ENCODE data around the gene APOBEC3C. TPM values are rescaled to one million over a fixed set of nuclear protein-coding genes. Genes with fewer than 3 reads are reported as not detected.

APOBEC3C gene
- total and polyA plus RNA-seq, 2 of the 4 experiments (the other 2 are of a cell fraction), result 6.6 to 32.0 TPM

GRCh38 chr22:38966942-38967341 is 47.1 kb upstream of the APOBEC3C start:
- DNase-seq (no peak), ATAC-seq (ENCODE audit: low read depth) (no peak)
- no peak overlapping the region for H2BK20ac ChIP-seq (ENCODE audit: low read depth, low read length)
- H3K56ac ChIP-seq (ENCODE audit: extremely low read depth, insufficient read depth, low read length), result no peak overlapping the region
- no peak overlapping the region for H2AK9ac ChIP-seq (replicated peaks; ENCODE audit: low read depth, low read length, poor library complexity)
- H3K4me1 ChIP-seq (ENCODE audit: control insufficient read depth, insufficient read depth, low read length), result no peaks in the 10 kb centered on the region
- no peak overlapping the region for H2BK5ac ChIP-seq (ENCODE audit: low read depth, low read length, poor library complexity, severe bottlenecking)
- WGBS, 2 experiments (ENCODE audit: extremely low coverage in 2 of 2, insufficient read length in 1 of 2), result no CpG with 5 or more reads among the region's 7 CpGs
- no peak overlapping the region for H4K91ac ChIP-seq (ENCODE audit: insufficient read depth, low read depth, low read length)
- no peak overlapping the region for H3K4me2 ChIP-seq (ENCODE audit: low read depth, low read length)
- ChIA-PET CTCF (no interaction called here), POLR2A (ENCODE audit: unreplicated experiment) (no interaction called here)
- H2BK15ac ChIP-seq (ENCODE audit: low read depth, low read length), result no peak overlapping the region
- intact Hi-C loops (cut with micrococcal nuclease), result no loop called here
- H3K27ac ChIP-seq (ENCODE audit: insufficient read depth, low read length), result no peak overlapping the region
- H3K9me3 ChIP-seq (ENCODE audit: control insufficient read depth, insufficient read depth, low read length), result no peaks in the 10 kb centered on the region
- no TSS peak for BruUV-seq (replicated peaks)
- H3K4ac ChIP-seq (ENCODE audit: low read depth, low read length), result no peak overlapping the region
- dilution Hi-C loops (cut with HindIII; ENCODE audit: low sequenced_read_pairs, unreplicated experiment), result no loop called here
- no peak overlapping the region for H4K8ac ChIP-seq (ENCODE audit: low read depth in 2 of 2, low read length in 2 of 2)
- no peak overlapping the region for H3K23ac ChIP-seq (ENCODE audit: low read depth, low read length)
- TF ChIP-seq MAFK (IDR thresholded peaks at IDR 0.05; ENCODE audit: low read depth, low read length), result no peak
- TF ChIP-seq RFX5 (IDR thresholded peaks at IDR 0.05; ENCODE audit: low read depth, low read length), result no peak
- TF ChIP-seq POLR2A (IDR thresholded peaks at IDR 0.05; ENCODE audit: low read depth, low read length), result no peak
- TF ChIP-seq CHD1 (IDR thresholded peaks at IDR 0.05; ENCODE audit: low read depth, low read length), result no peak
- no peak for TF ChIP-seq RAD21 (IDR thresholded peaks at IDR 0.05; ENCODE audit: low read length)
- no peak for TF ChIP-seq BHLHE40 (IDR thresholded peaks at IDR 0.05; ENCODE audit: low read depth, low read length)
- TF ChIP-seq SMC3 (IDR thresholded peaks at IDR 0.05; ENCODE audit: low read depth, low read length), result no peak
- TF ChIP-seq FOS (IDR thresholded peaks at IDR 0.05; ENCODE audit: low read depth, low read length), result no peak
- TF ChIP-seq, protein P1, sequence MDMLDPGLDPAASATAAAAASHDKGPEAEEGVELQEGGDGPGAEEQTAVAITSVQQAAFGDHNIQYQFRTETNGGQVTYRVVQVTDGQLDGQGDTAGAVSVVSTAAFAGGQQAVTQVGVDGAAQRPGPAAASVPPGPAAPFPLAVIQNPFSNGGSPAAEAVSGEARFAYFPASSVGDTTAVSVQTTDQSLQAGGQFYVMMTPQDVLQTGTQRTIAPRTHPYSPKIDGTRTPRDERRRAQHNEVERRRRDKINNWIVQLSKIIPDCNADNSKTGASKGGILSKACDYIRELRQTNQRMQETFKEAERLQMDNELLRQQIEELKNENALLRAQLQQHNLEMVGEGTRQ (IDR thresholded peaks at IDR 0.05; ENCODE audit: low read depth, low read length), result no peak
- TF ChIP-seq MAZ (IDR thresholded peaks at IDR 0.05; ENCODE audit: borderline replicate concordance, low read depth, low read length), result no peak
- H3K9me1 ChIP-seq (ENCODE audit: insufficient read depth, low read length), result no peaks in the 10 kb centered on the region
- H3K14ac ChIP-seq (replicated peaks; ENCODE audit: low read depth, low read length), result no peak overlapping the region
- H2BK120ac ChIP-seq (ENCODE audit: low read depth, low read length), result no peak overlapping the region
- H3K18ac ChIP-seq (ENCODE audit: low read depth, low read length), result no peak overlapping the region
- no peaks in the 10 kb centered on the region for H3K36me3 ChIP-seq (ENCODE audit: control insufficient read depth, insufficient read depth, low read length)
- no peak overlapping the region for H4K5ac ChIP-seq (ENCODE audit: low read depth, low read length)
- no peak overlapping the region for H2AK5ac ChIP-seq (ENCODE audit: low read depth, low read length)
- no peaks in the 10 kb centered on the region; the same call in 1 of the 2 replicates for H4K20me1 ChIP-seq (ENCODE audit: insufficient read depth, low read length)
- H3K27me3 ChIP-seq (ENCODE audit: control insufficient read depth, insufficient read depth, low read length), result peaks cover 62% of the 10 kb centered on the region
- no peak overlapping the region for H3K4me3 ChIP-seq (ENCODE audit: insufficient read depth, low read depth, low read length)
- H3K79me1 ChIP-seq (ENCODE audit: low read depth in 1 of 2, low read length in 2 of 2), result no peaks in the 10 kb centered on the region
- no peak overlapping the region for H2AFZ ChIP-seq (replicated peaks; ENCODE audit: low read length, poor library complexity)
- no peak overlapping the region for H3K9ac ChIP-seq (ENCODE audit: low read depth, low read length)
- in situ Hi-C loops (cut with MboI; ENCODE audit: low sequenced_read_pairs), result no loop called here
